Memory B cell (primary cell): ENCODE measurements around the gene NUB1.

Source experiments
- ATAC-seq: fragments of 150-1000 bp; cut with Tn5 transposase; 2 replicates; pipeline ENCODE4 v1.10.0; 2021; ENCODE audit warnings: low read depth, mild to moderate bottlenecking, moderate library complexity
- DNase-seq, 2 donors: peaks; one replicate each; pipeline ENCODE4 v3.0.0; 2022; ENCODE audit warnings: low spot score in 2 of 2
- H3K27ac Mint-ChIP-seq: one replicate; pipeline ENCODE4 v1.8.0; 2022; ENCODE audit warnings: mild to moderate bottlenecking, moderate library complexity, mixed read lengths
- H3K27me3 Mint-ChIP-seq: one replicate; pipeline ENCODE4 v1.8.0; 2022; ENCODE audit warnings: mixed read lengths
- H3K36me3 Mint-ChIP-seq: one replicate; pipeline ENCODE4 v1.8.0; 2022; ENCODE audit warnings: mild to moderate bottlenecking, mixed read lengths
- H3K4me1 Mint-ChIP-seq: one replicate; pipeline ENCODE4 v1.8.0; 2022; ENCODE audit warnings: mixed read lengths
- H3K4me3 Mint-ChIP-seq: one replicate; pipeline ENCODE4 v1.8.0; 2022; ENCODE audit warnings: mild to moderate bottlenecking, moderate library complexity, mixed read lengths
- H3K9me3 Mint-ChIP-seq: one replicate; pipeline ENCODE4 v1.8.0; 2022; ENCODE audit warnings: mixed read lengths

The NUB1 gene

GRCh38 chr7:151371266-151371665, 29.7 kb downstream of the NUB1 start:
- Mint-ChIP-seq H3K9me3 (no peaks in the 10 kb centered on the region), H3K27me3 (no peaks in the 10 kb centered on the region), H3K27ac (no peak overlapping the region), H3K4me1 (peaks cover 3% of the 10 kb centered on the region), H3K36me3 (peaks cover 25% of the 10 kb centered on the region), H3K4me3 (no peak overlapping the region)
- DNase-seq: no peak
- ATAC-seq: no peak

GRCh38 chr7:151372612-151373265, 31.1 kb downstream of the NUB1 start:
- H3K27ac Mint-ChIP-seq: peak overlapping the region; percentile 49
- H3K27me3 Mint-ChIP-seq: no peaks in the 10 kb centered on the region
- no peak overlapping the region for H3K4me3 Mint-ChIP-seq
- ATAC-seq (no peak), DNase-seq (no peak)
- peaks cover 3% of the 10 kb centered on the region for H3K4me1 Mint-ChIP-seq
- H3K36me3 Mint-ChIP-seq: peaks cover 27% of the 10 kb centered on the region
- H3K9me3 Mint-ChIP-seq: no peaks in the 10 kb centered on the region

GRCh38 chr7:151373599-151373998, 32.0 kb downstream of the NUB1 start:
- no peak overlapping the region for H3K4me3 Mint-ChIP-seq
- no peaks in the 10 kb centered on the region for H3K4me1 Mint-ChIP-seq
- ATAC-seq (no peak), DNase-seq (no peak)
- H3K27ac Mint-ChIP-seq: no peak overlapping the region
- no peaks in the 10 kb centered on the region for H3K9me3 Mint-ChIP-seq
- peaks cover 31% of the 10 kb centered on the region for H3K36me3 Mint-ChIP-seq
- H3K27me3 Mint-ChIP-seq: no peaks in the 10 kb centered on the region

- Mint-ChIP-seq H3K4me1 (no peaks in the 10 kb centered on the region), H3K4me3 (no peak overlapping the region), H3K36me3 (peaks cover 35% of the 10 kb centered on the region), H3K27me3 (no peaks in the 10 kb centered on the region), H3K27ac (peak overlapping the region; percentile 20), H3K9me3 (no peaks in the 10 kb centered on the region)
- no peak for ATAC-seq
- no peak for DNase-seq
These were observed 32.5 kb downstream of the NUB1 start for GRCh38 chr7:151374139-151374538.

GRCh38 chr7:151374726-151375125, 33.1 kb downstream of the NUB1 start:
- no peaks in the 10 kb centered on the region for H3K4me1 Mint-ChIP-seq
- no peak overlapping the region for H3K4me3 Mint-ChIP-seq
- H3K36me3 Mint-ChIP-seq: peaks cover 33% of the 10 kb centered on the region
- DNase-seq: no peak
- H3K27me3 Mint-ChIP-seq: no peaks in the 10 kb centered on the region
- H3K9me3 Mint-ChIP-seq: no peaks in the 10 kb centered on the region
- no peak for ATAC-seq
- no peak overlapping the region for H3K27ac Mint-ChIP-seq

GRCh38 chr7:151375530-151376217, 34.1 kb downstream of the NUB1 start:
- H3K27ac Mint-ChIP-seq: no peak overlapping the region

GRCh38 chr7:151376218-151376902, 34.7 kb downstream of the NUB1 start:
- Mint-ChIP-seq H3K27me3 (no peaks in the 10 kb centered on the region), H3K27ac (no peak overlapping the region), H3K4me1 (peaks cover 5% of the 10 kb centered on the region), H3K4me3 (no peak overlapping the region), H3K9me3 (no peaks in the 10 kb centered on the region), H3K36me3 (peaks cover 30% of the 10 kb centered on the region)
- no peak for ATAC-seq
- DNase-seq: no peak

More at GRCh38 chr7:151375530-151376217, 34.1 kb downstream of the NUB1 start:
- Mint-ChIP-seq H3K4me1 (peaks cover under 1% of the 10 kb centered on the region), H3K36me3 (peaks cover 30% of the 10 kb centered on the region), H3K27me3 (no peaks in the 10 kb centered on the region), H3K4me3 (no peak overlapping the region), H3K9me3 (no peaks in the 10 kb centered on the region)
- no peak for ATAC-seq
- no peak for DNase-seq

GRCh38 chr7:151377406-151377805, 35.8 kb downstream of the NUB1 start:
- Mint-ChIP-seq H3K36me3 (peaks cover 28% of the 10 kb centered on the region), H3K27me3 (peaks cover 4% of the 10 kb centered on the region), H3K4me3 (no peak overlapping the region), H3K9me3 (no peaks in the 10 kb centered on the region), H3K27ac (peak overlapping the region; percentile 62), H3K4me1 (peaks cover 9% of the 10 kb centered on the region)
- ATAC-seq: no peak
- DNase-seq: no peak

GRCh38 chr7:151378011-151378410, 36.4 kb downstream of the NUB1 start:
- no peak for DNase-seq
- Mint-ChIP-seq H3K27me3 (peaks cover 6% of the 10 kb centered on the region), H3K9me3 (no peaks in the 10 kb centered on the region), H3K27ac (peak overlapping the region; percentile 43), H3K4me3 (no peak overlapping the region), H3K36me3 (peaks cover 24% of the 10 kb centered on the region), H3K4me1 (peaks cover 11% of the 10 kb centered on the region)
- ATAC-seq: no peak

- Mint-ChIP-seq H3K36me3 (peaks cover 24% of the 10 kb centered on the region), H3K27me3 (peaks cover 6% of the 10 kb centered on the region), H3K4me3 (no peak overlapping the region), H3K9me3 (no peaks in the 10 kb centered on the region), H3K27ac (peak overlapping the region; percentile 43), H3K4me1 (peaks cover 11% of the 10 kb centered on the region)
- no peak for DNase-seq
- ATAC-seq: no peak
These were observed 37.0 kb downstream of the NUB1 start for GRCh38 chr7:151378496-151379192.

- Mint-ChIP-seq H3K27me3 (peaks cover 6% of the 10 kb centered on the region), H3K4me1 (peaks cover 11% of the 10 kb centered on the region), H3K27ac (peak overlapping the region; percentile 43)
These were observed 37.5 kb downstream of the NUB1 start for GRCh38 chr7:151379193-151379520.

GRCh38 chr7:151379534-151380198, 38.1 kb downstream of the NUB1 start:
- H3K4me1 Mint-ChIP-seq: peaks cover 11% of the 10 kb centered on the region
- peaks cover 6% of the 10 kb centered on the region for H3K27me3 Mint-ChIP-seq
- H3K9me3 Mint-ChIP-seq: no peaks in the 10 kb centered on the region
- ATAC-seq (no peak), DNase-seq (peak in 1 of 2 donors; percentile 14)
- H3K27ac Mint-ChIP-seq: peak overlapping the region; percentile 43
- H3K36me3 Mint-ChIP-seq: peaks cover 22% of the 10 kb centered on the region
- no peak overlapping the region for H3K4me3 Mint-ChIP-seq

More at GRCh38 chr7:151379193-151379520, 37.5 kb downstream of the NUB1 start:
- no peak overlapping the region for H3K4me3 Mint-ChIP-seq
- H3K36me3 Mint-ChIP-seq: peaks cover 24% of the 10 kb centered on the region
- H3K9me3 Mint-ChIP-seq: no peaks in the 10 kb centered on the region
- no peak for DNase-seq
- ATAC-seq: no peak

- peak overlapping the region; percentile 83 for H3K4me3 Mint-ChIP-seq
- peak overlapping the region; percentile 95 for H3K27ac Mint-ChIP-seq
- peaks cover 16% of the 10 kb centered on the region for H3K36me3 Mint-ChIP-seq
- H3K27me3 Mint-ChIP-seq: peaks cover 6% of the 10 kb centered on the region
- H3K9me3 Mint-ChIP-seq: no peaks in the 10 kb centered on the region
- H3K4me1 Mint-ChIP-seq: peaks cover 11% of the 10 kb centered on the region
- ATAC-seq (no peak), DNase-seq (peak in 1 of 2 donors; percentile 18)
These were observed 38.8 kb downstream of the NUB1 start for GRCh38 chr7:151380199-151381097.
